HEK293T (cell line): ENCODE results near the gene USP8.
A peak's percentile ranks its signal among the peaks of the same experiment; 100 is the strongest.
"Not testable (repeated sequence)": the region's sequence is repeated elsewhere in the genome, so short reads cannot be mapped to it uniquely, and the experiment has no call there.

Experiments
- CTCF ChIA-PET: fragments of 350-600 bp; formaldehyde crosslinking; extraction: SDS; loops from one replicate; lab custom pipeline; 2021; ENCODE audit warnings: antibody characterized with exemption, inconsistent platforms; lab: Yijun Ruan, JAX
- POLR2A ChIA-PET: fragments of 350-600 bp; formaldehyde crosslinking; extraction: SDS; loops from one replicate; lab custom pipeline; 2020; ENCODE audit warnings: antibody characterized with exemption, inconsistent platforms; lab: Yijun Ruan, JAX
- DNase-seq: peaks from one replicate; pipeline ENCODE4 v3.0.0; 2012; ENCODE audit warnings: mixed read lengths; ENCODE audit errors: extremely low spot score
- ARNT ChIP-seq: fragments of 450-650 bp; IDR thresholded peaks from 2 replicates; pipeline ENCODE4 v1.6.1; 2017; ENCODE audit warnings: mild to moderate bottlenecking
- BHLHE40 ChIP-seq: fragments of 450-650 bp; IDR thresholded peaks from 2 replicates; pipeline ENCODE4 v1.6.1; 2016; ENCODE audit warnings: mild to moderate bottlenecking, moderate library complexity, borderline replicate concordance
- CTBP1 ChIP-seq: fragments of 450-650 bp; IDR thresholded peaks from 2 replicates; pipeline ENCODE4 v1.6.1; 2016; ENCODE audit warnings: borderline replicate concordance
- ELF4 ChIP-seq: fragments of 450-650 bp; IDR thresholded peaks from 2 replicates; pipeline ENCODE4 v1.6.1; 2017; ENCODE audit warnings: antibody characterized with exemption
- FOXA1 ChIP-seq: fragments of 450-650 bp; IDR thresholded peaks from 2 replicates; pipeline ENCODE4 v1.6.1; 2016; ENCODE audit warnings: mild to moderate bottlenecking
- FOXK2 ChIP-seq: fragments of 450-650 bp; IDR thresholded peaks from 2 replicates; pipeline ENCODE4 v1.6.1; 2016; ENCODE audit warnings: mild to moderate bottlenecking
- FOXM1 ChIP-seq: fragments of 450-650 bp; IDR thresholded peaks from 2 replicates; pipeline ENCODE4 v1.6.1; 2017; ENCODE audit warnings: mild to moderate bottlenecking, borderline replicate concordance
- HDGF ChIP-seq: fragments of 450-650 bp; IDR thresholded peaks from 2 replicates; pipeline ENCODE4 v1.6.1; 2017; ENCODE audit warnings: antibody characterized with exemption, borderline replicate concordance
- L3MBTL2 ChIP-seq: fragments of 450-650 bp; conservative IDR thresholded peaks from 2 replicates; pipeline ENCODE4 v1.6.1; 2016; ENCODE audit warnings: mild to moderate bottlenecking
- LEF1 ChIP-seq: fragments of 450-650 bp; IDR thresholded peaks from 2 replicates; pipeline ENCODE4 v1.6.1; 2017; ENCODE audit warnings: mild to moderate bottlenecking, borderline replicate concordance
- NFRKB ChIP-seq: fragments of 450-650 bp; IDR thresholded peaks from 2 replicates; pipeline ENCODE4 v1.6.1; 2016; ENCODE audit warnings: mild to moderate bottlenecking, moderate library complexity
- SP1 ChIP-seq: fragments of 450-650 bp; IDR thresholded peaks from 2 replicates; pipeline ENCODE4 v1.6.1; 2017
- SUZ12 ChIP-seq: fragments of 450-650 bp; IDR thresholded peaks from 2 replicates; pipeline ENCODE4 v1.6.1; 2016; ENCODE audit warnings: mild to moderate bottlenecking
- TARDBP ChIP-seq: fragments of 450-650 bp; IDR thresholded peaks from 2 replicates; pipeline ENCODE4 v1.6.1; 2016
- ZNF384 ChIP-seq: fragments of 450-650 bp; IDR thresholded peaks from 2 replicates; pipeline ENCODE4 v1.6.1; 2016
- TF ChIP-seq, protein P1 (sequence below): fragments of 450-650 bp; IDR thresholded peaks from 2 replicates; pipeline ENCODE4 v1.6.1; 2016

The USP8 gene

DNA sequence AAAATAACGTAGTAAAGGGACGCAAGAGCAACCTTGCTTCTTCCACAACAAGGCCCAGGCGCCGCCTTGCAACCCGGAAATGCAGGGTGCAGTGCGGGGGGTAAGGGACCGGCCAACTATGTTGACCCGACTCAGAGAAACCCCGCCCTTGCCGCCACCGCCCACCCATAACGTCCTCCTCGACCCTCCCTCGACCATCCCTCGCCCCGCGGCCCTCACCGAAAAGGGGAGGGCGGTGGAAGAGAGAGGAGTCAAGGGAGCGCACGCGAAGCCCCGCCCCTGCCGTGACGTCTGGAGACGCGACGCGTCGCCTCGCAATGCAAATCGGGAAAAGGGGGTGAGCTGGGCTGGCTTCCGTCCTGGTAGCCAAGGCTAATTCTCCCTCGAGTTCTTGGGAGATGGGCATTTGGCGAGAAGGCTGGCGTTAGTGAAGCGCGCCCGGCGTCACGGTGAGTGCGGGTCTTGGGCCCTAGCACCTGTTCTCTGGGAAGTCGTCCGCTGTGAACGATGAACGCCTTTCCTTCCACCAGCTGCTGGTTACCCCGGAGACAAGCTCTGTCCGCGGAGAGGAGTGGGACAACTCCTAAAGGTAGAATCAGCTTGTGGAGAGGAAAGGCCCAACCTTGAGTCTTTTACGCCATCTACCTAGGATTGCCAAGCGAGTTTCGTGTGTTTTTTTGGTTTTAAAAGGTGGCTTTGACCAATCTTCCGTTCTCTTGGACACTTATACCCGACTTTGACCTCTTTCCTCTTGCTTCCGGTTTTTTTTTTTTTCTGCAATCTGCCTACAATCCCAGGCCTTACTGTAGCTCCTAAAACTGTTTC is at the start of gene USP8:
Gene USP8 (plus strand): TSS at position 340 of the 825 bp plus-strand sequence. CDS start 14,669 bp downstream, outside the sequence.
- CTCF ChIA-PET: no interaction called here
- TF ChIP-seq HDGF (no peak), CTBP1 (no peak), FOXK2 (no peak), ZNF384 (peak; percentile 64), FOXA1 (no peak), ELF4 (peak; percentile 88), NFRKB (no peak), LEF1 (no peak), L3MBTL2 (no peak)
- DNase-seq: peak; percentile 85
- POLR2A ChIA-PET: interaction anchor here (0.6 to 2.0 kb wide), 6 partner anchors 8 to 843 kb away, joined by 3 to 18 read pairs (median 5); partner anchors contain the start of gene GABPB1

DNA sequence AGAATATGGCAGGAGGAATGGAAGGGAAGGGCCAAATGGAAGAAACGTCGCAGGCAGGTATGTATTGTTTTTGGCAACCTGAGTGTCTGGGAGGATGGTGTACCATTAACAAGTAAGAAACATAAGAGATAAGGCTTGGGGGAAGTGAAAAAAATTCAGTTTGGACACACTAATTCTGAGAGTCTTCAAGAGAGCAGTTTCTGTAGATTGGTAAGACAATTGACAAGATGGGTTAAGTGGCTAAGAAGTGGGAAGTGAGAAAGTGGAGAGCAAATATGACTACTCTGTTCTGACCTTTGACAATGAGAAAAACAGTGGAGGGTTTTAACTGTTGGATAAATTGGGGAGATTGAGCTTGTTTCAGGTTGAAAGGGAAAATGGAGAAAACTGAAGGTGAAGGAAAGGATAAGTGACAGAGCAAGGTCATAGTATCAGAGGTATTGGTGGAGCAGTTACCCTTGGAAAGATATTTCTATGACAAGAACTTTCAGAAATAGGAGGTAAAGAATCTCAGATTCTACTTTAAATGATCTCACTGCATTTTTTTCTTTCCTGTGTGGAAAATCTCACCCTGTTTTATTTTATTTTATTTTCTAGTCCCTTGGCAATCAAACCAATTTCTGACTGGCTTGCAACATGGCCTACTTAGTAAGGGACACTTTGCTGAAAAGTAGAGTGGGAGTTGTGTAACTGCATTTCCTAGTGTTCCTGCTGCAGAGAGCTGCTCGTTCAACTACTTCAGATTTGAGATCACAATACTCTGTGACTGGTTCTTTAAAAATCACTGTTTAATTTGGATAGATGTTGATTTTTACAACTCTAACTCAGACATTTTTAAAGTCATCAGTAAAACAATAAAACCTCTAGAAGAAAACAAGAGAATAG is 46.1 kb upstream of the USP8 start:
- TF ChIP-seq FOXA1 (no peak), SUZ12 (no peak), HDGF (no peak), TARDBP (no peak), LEF1 (no peak), L3MBTL2 (no peak), BHLHE40 (no peak), ARNT (no peak), ELF4 (no peak), ZNF384 (no peak), FOXM1 (no peak), FOXK2 (no peak), NFRKB (no peak), SP1 (no peak), CTBP1 (no peak)
- TF ChIP-seq, protein P1, sequence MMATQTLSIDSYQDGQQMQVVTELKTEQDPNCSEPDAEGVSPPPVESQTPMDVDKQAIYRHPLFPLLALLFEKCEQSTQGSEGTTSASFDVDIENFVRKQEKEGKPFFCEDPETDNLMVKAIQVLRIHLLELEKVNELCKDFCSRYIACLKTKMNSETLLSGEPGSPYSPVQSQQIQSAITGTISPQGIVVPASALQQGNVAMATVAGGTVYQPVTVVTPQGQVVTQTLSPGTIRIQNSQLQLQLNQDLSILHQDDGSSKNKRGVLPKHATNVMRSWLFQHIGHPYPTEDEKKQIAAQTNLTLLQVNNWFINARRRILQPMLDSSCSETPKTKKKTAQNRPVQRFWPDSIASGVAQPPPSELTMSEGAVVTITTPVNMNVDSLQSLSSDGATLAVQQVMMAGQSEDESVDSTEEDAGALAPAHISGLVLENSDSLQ: no peak
- CTCF ChIA-PET: interaction anchor here (0.7 kb wide), 1 partner anchor 9 kb away, joined by 3 read pairs; no protein-coding TSS in a partner anchor
- POLR2A ChIA-PET: no interaction called here
- DNase-seq: no peak

DNA sequence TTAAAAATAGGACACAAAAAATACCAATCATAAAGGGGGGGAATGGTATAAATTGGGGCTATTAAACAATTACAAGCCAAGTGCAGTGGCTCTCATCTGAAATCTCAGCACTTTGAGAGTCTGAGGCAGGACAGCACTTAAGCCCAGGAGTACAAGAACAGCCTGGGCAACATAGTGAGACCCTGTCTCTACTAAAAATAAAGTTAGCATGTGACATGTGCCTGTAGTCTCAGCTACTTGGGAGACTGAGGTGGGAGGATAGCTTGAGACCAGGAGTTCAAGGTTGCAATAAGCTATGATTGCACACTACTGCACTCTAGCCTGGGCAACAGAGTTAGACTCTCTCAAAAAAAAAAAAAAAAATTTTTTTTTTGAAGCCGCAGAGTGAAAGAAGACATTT is 45.4 kb upstream of the USP8 start:
- no peak for TF ChIP-seq TARDBP
- TF ChIP-seq L3MBTL2: no peak
- TF ChIP-seq SUZ12: no peak
- TF ChIP-seq FOXA1: no peak
- TF ChIP-seq CTBP1: no peak
- no peak for TF ChIP-seq NFRKB
- TF ChIP-seq ELF4: no peak
- no peak for TF ChIP-seq ZNF384
- TF ChIP-seq, protein P1: no peak
- TF ChIP-seq FOXM1: no peak
- no peak for TF ChIP-seq HDGF
- TF ChIP-seq SP1: no peak
- TF ChIP-seq LEF1: no peak
- no peak for TF ChIP-seq FOXK2
- TF ChIP-seq BHLHE40: no peak
- no peak for TF ChIP-seq ARNT
- CTCF ChIA-PET: interaction anchor here (0.7 kb wide), 1 partner anchor 9 kb away, joined by 3 read pairs; no protein-coding TSS in a partner anchor
- POLR2A ChIA-PET: no interaction called here
- no peak for DNase-seq

DNA sequence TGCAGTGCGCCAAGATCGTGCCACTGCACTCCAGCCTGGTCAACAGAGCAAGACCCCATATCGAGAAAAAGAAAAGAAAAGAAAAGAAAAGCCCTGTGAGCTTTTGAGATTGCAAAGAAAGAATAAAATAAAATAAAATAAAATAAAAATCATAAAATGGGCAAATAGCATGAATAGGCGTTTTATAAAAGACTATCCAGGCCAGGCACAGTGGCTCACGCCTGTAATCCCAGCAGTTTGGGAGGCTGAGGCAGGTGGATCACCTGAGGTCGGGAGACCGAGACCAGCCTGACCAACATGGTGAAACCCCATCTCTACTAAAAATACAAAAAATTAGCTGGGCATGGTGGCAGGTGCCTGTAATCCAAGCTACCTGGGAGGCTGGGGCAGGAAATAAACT is 44.8 kb upstream of the USP8 start:
- DNase-seq, POLR2A ChIA-PET, CTCF ChIA-PET: not testable (repeated sequence)

DNA sequence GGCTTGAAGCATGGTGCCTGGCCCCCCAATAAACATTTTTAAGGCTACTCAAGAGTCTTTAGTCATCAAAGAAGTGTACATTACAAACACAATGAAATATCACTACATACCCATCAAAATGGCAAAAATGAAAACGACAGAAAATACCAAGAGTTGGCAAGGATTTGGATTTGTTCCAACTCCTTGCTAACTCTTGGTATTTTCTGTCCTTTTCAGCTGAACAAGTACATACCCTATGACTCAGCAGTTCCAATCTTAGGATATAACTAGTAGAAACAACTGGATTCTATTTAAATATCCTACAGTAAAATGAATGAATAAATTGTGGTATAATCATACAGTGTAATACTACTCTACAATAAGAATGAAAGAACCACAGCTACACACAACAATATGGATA is 44.1 kb upstream of the USP8 start:
- POLR2A ChIA-PET: no interaction called here
- no peak for DNase-seq
- TF ChIP-seq FOXK2 (no peak), NFRKB (no peak), FOXM1 (no peak), LEF1 (no peak), BHLHE40 (no peak), ZNF384 (no peak), ARNT (no peak), SUZ12 (no peak)
- TF ChIP-seq, protein P1: no peak
- CTCF ChIA-PET: no interaction called here

DNA sequence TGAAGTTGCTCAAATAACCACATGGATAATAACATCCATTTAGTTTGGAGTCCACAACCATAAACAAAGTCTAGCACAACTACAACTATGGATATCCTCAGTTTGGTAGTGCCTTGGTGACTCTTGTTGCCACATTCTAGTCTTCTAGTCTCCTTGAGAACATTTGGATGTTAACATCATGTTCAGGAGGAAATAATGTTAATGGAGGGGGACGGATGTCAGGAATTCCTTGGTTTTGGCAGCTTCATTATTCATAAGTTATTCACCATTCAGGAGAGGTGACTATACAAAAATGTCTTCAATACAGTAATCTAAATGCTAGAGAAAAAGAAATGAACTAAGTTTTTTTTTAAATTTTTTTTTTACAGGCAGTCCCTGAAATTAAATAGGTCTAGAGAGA is 42.8 kb upstream of the USP8 start:
- POLR2A ChIA-PET: no interaction called here
- CTCF ChIA-PET: no interaction called here
- no peak for TF ChIP-seq SP1
- TF ChIP-seq L3MBTL2: no peak
- TF ChIP-seq TARDBP: no peak
- no peak for TF ChIP-seq LEF1
- TF ChIP-seq SUZ12: no peak
- no peak for TF ChIP-seq FOXA1
- no peak for TF ChIP-seq ELF4
- TF ChIP-seq NFRKB: no peak
- TF ChIP-seq ZNF384: no peak
- TF ChIP-seq, protein P1: no peak
- TF ChIP-seq CTBP1: no peak
- TF ChIP-seq HDGF: no peak
- no peak for DNase-seq

DNA sequence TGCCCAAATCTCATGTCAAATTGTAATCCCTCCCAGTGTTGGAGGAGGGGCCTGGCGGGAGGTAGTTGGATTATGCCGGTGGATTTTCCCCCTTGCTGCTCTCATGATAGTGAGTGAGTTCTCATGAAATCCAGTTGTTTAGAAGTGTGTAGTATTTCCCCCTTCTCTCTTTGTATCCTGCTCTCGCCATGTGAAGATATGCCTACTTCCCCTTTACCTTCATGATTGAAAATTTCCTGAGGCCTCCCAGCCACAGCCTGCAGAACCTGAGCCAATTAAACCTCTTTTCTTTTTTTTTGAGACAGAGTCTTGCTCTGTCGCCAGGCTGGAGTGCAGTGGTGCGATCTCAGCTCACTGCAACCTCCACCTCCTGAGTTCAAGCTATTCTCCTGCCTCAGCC is 41.8 kb upstream of the USP8 start:
- CTCF ChIA-PET, POLR2A ChIA-PET, DNase-seq: not testable (repeated sequence)
